H9 (cell line): ENCODE results near the gene KCNAB1. TPM values are rescaled to one million over a fixed set of nuclear protein-coding genes. Genes with fewer than 3 reads are reported as not detected.

ENCODE experiments used
- DNase-seq: peaks from one replicate; pipeline ENCODE4 v3.0.0-alpha.2; 2017
- H2AFZ ChIP-seq: one replicate; pipeline ENCODE4 v1.6.1; 2013; ENCODE audit warnings: mild to moderate bottlenecking, low read length, control low read depth, moderate library complexity
- H2AK5ac ChIP-seq: 2 replicates; pipeline ENCODE4 v1.6.1; 2013; ENCODE audit warnings: low read length, control low read depth, mixed read lengths; ENCODE audit not compliant: insufficient read length
- H2BK120ac ChIP-seq: one replicate; pipeline ENCODE4 v1.6.1; 2013; ENCODE audit warnings: low read depth, mild to moderate bottlenecking, low read length, control low read depth, inconsistent platforms; ENCODE audit not compliant: poor library complexity, severe bottlenecking
- H2BK12ac ChIP-seq: 2 replicates; pipeline ENCODE4 v1.6.1; 2013; ENCODE audit warnings: low read length, control low read depth, mixed read lengths, low read depth; ENCODE audit not compliant: insufficient read length
- H2BK15ac ChIP-seq: 2 replicates; pipeline ENCODE4 v1.6.1; 2013; ENCODE audit warnings: low read depth, low read length, control low read depth
- H2BK20ac ChIP-seq: one replicate; pipeline ENCODE4 v1.6.1; 2013; ENCODE audit warnings: low read depth, mild to moderate bottlenecking, low read length, control low read depth, inconsistent platforms; ENCODE audit not compliant: poor library complexity, severe bottlenecking
- H2BK5ac ChIP-seq: 2 replicates; pipeline ENCODE4 v1.6.1; 2013; ENCODE audit warnings: low read length, control low read depth, mixed read lengths; ENCODE audit not compliant: insufficient read length
- H3K14ac ChIP-seq: 2 replicates; pipeline ENCODE4 v1.6.1; 2013; ENCODE audit warnings: low read length, control low read depth; ENCODE audit not compliant: insufficient read depth
- H3K18ac ChIP-seq: 2 replicates; pipeline ENCODE4 v1.6.1; 2013; ENCODE audit warnings: low read depth, mild to moderate bottlenecking, mixed read lengths, low read length, control low read depth; ENCODE audit not compliant: insufficient read length
- H3K23ac ChIP-seq: 2 replicates; pipeline ENCODE4 v1.6.1; 2013; ENCODE audit warnings: low read length, control low read depth, mixed read lengths, low read depth; ENCODE audit not compliant: insufficient read length
- H3K23me2 ChIP-seq: 2 replicates; pipeline ENCODE4 v1.6.1; 2013; ENCODE audit warnings: low read depth, mild to moderate bottlenecking, mixed read lengths, low read length, control low read depth; ENCODE audit not compliant: insufficient read length, poor library complexity, severe bottlenecking
- H3K27ac ChIP-seq: 2 replicates; pipeline ENCODE4 v1.5.1; 2013; ENCODE audit warnings: low read length, control low read depth, mixed read lengths, low read depth; ENCODE audit not compliant: insufficient read length
- H3K27me3 ChIP-seq: 2 replicates; pipeline ENCODE4 v1.6.1; 2013; ENCODE audit warnings: low read length, control low read depth, inconsistent platforms; ENCODE audit not compliant: insufficient read depth
- H3K4ac ChIP-seq: 2 replicates; pipeline ENCODE4 v1.6.1; 2013; ENCODE audit warnings: low read depth, mild to moderate bottlenecking, control low read depth, inconsistent platforms, low read length, moderate library complexity
- H3K4me1 ChIP-seq: 2 replicates; pipeline ENCODE4 v1.6.1; 2013; ENCODE audit warnings: low read length, control low read depth, inconsistent platforms; ENCODE audit not compliant: insufficient read depth
- H3K4me2 ChIP-seq: 2 replicates; pipeline ENCODE4 v1.6.1; 2013; ENCODE audit warnings: low read length, control low read depth, mixed read lengths; ENCODE audit not compliant: insufficient read length, insufficient read depth
- H3K56ac ChIP-seq: 2 replicates; pipeline ENCODE4 v1.6.1; 2013; ENCODE audit warnings: low read depth, mild to moderate bottlenecking, mixed read lengths, low read length, control low read depth; ENCODE audit not compliant: insufficient read length
- H3K79me1 ChIP-seq: 2 replicates; pipeline ENCODE4 v1.6.1; 2013; ENCODE audit warnings: low read depth, mild to moderate bottlenecking, moderate library complexity, low read length, control low read depth, inconsistent platforms; ENCODE audit not compliant: insufficient read depth, poor library complexity, severe bottlenecking
- H3K79me2 ChIP-seq: 2 replicates; pipeline ENCODE4 v1.6.1; 2013; ENCODE audit warnings: low read length, control low read depth, inconsistent platforms; ENCODE audit not compliant: insufficient read depth
- H3K9ac ChIP-seq: 2 replicates; pipeline ENCODE4 v1.6.1; 2013; ENCODE audit warnings: low read length, control low read depth, mixed read lengths; ENCODE audit not compliant: insufficient read length; ENCODE audit errors: extremely low read depth
- H3K9me3 ChIP-seq: one replicate; pipeline ENCODE4 v1.6.1; 2013; ENCODE audit warnings: low read depth, low read length, inconsistent platforms; ENCODE audit not compliant: control insufficient read depth
- H3T11ph ChIP-seq: one replicate; pipeline ENCODE4 v1.6.1; 2013; ENCODE audit warnings: mild to moderate bottlenecking, low read length, control low read depth, inconsistent platforms
- H4K20me1 ChIP-seq: one replicate; pipeline ENCODE4 v1.6.1; 2013; ENCODE audit not compliant: control insufficient read depth, insufficient read length, insufficient read depth
- H4K5ac ChIP-seq: 2 replicates; pipeline ENCODE4 v1.6.1; 2013; ENCODE audit warnings: low read depth, mild to moderate bottlenecking, mixed read lengths, low read length, control low read depth; ENCODE audit not compliant: insufficient read length
- H4K8ac ChIP-seq: replicated peaks from 2 replicates; pipeline ENCODE4 v1.6.1; 2013; ENCODE audit warnings: low read length, control low read depth, mixed read lengths, low read depth; ENCODE audit not compliant: insufficient read length
- H4K91ac ChIP-seq: 2 replicates; pipeline ENCODE4 v1.6.1; 2013; ENCODE audit warnings: low read depth, mild to moderate bottlenecking, moderate library complexity, mixed read lengths, low read length, control low read depth; ENCODE audit not compliant: insufficient read length
- H3K27ac Mint-ChIP-seq, 3 experiments: 2 replicates in 2 of 3; 3 replicates in 1 of 3; pipeline ENCODE4 v1.8.0; 2020 to 2021; ENCODE audit warnings: mixed read lengths in 3 of 3, mild to moderate bottlenecking in 1 of 3, moderate library complexity in 1 of 3
- H3K27me3 Mint-ChIP-seq: 2 replicates; pipeline ENCODE4 v1.8.0; 2021; ENCODE audit warnings: low read depth, mild to moderate bottlenecking, moderate library complexity, mixed read lengths
- H3K36me3 Mint-ChIP-seq, 3 experiments: 2 replicates in 2 of 3; 3 replicates in 1 of 3; pipeline ENCODE4 v1.8.0; 2020 to 2021; ENCODE audit warnings: low read depth in 3 of 3, mixed read lengths in 3 of 3; ENCODE audit not compliant: insufficient read depth in 1 of 3
- H3K4me1 Mint-ChIP-seq, 2 experiments: 2 replicates each; pipeline ENCODE4 v1.8.0; 2020; ENCODE audit warnings: mixed read lengths in 2 of 2
- H3K4me3 Mint-ChIP-seq, 2 experiments: 2 replicates in 1 of 2; 3 replicates in 1 of 2; pipeline ENCODE4 v1.8.0; 2020 to 2021; ENCODE audit warnings: mild to moderate bottlenecking in 2 of 2, mixed read lengths in 2 of 2, moderate library complexity in 1 of 2
- H3K9me3 Mint-ChIP-seq, 2 experiments: 2 replicates in 1 of 2; 3 replicates in 1 of 2; pipeline ENCODE4 v1.8.0; 2020; ENCODE audit warnings: mild to moderate bottlenecking in 2 of 2, mixed read lengths in 2 of 2, moderate library complexity in 1 of 2
- CTCF ChIP-seq: fragments of 200-600 bp; sonication (generic); conservative IDR thresholded peaks from 3 replicates; pipeline ENCODE4 v1.8.0; 2021; ENCODE audit warnings: antibody characterized with exemption, mild to moderate bottlenecking
- WGBS: extraction: QIAGEN DNeasy Blood & Tissue Kit; methylation state at CpG from one replicate; pipeline ENCODE4 v1.1.7; 2013; ENCODE audit warnings: missing lambda C conversion rate, low lambda C conversion rate, mixed read lengths; ENCODE audit not compliant: insufficient read length; ENCODE audit errors: extremely low coverage; 5-methylcytosine and 5-hydroxymethylcytosine counted together
- total RNA-seq: library from RNA; stranded (reverse); gene quantifications from 2 replicates; pipeline ENCODE4 v1.2.1, GENCODE V29; 2021

KCNAB1 gene
- total RNA-seq, 1 experiment from 2014 or later = 3.7 TPM

- no peak overlapping the region for H3K14ac ChIP-seq
Measured at GRCh38 chr3:156339491-156339890, 219.1 kb downstream of the KCNAB1 start.

More at GRCh38 chr3:156339491-156339890, 219.1 kb downstream of the KCNAB1 start:
- no peak overlapping the region for H3K4me3 Mint-ChIP-seq
- Histone ChIP-seq H2AFZ (no peak overlapping the region), H2BK15ac (no peak overlapping the region), H3K56ac (no peak overlapping the region), H4K20me1 (no peaks in the 10 kb centered on the region), H4K91ac (no peak overlapping the region), H3K23me2 (no peaks in the 10 kb centered on the region), H2BK5ac (no peak overlapping the region), H2BK120ac (no peak overlapping the region), H3K4me2 (no peak overlapping the region), H3K4me1 (peaks cover 8% of the 10 kb centered on the region), H4K5ac (no peak overlapping the region), H3K9me3 (no peaks in the 10 kb centered on the region), H3K79me2 (no peaks in the 10 kb centered on the region), H3K18ac (no peak overlapping the region), H3K23ac (no peak overlapping the region), H2BK20ac (no peak overlapping the region), H2AK5ac (no peak overlapping the region), H3K4ac (no peak overlapping the region), H3K27me3 (no peaks in the 10 kb centered on the region), H4K8ac (no peak overlapping the region), H3K79me1 (no peaks in the 10 kb centered on the region), H3T11ph (no peak overlapping the region), H3K9ac (no peak overlapping the region), H2BK12ac (no peak overlapping the region), H3K27ac (no peak overlapping the region)
- no peaks in the 10 kb centered on the region for H3K27me3 Mint-ChIP-seq
- no peaks in the 10 kb centered on the region for H3K36me3 Mint-ChIP-seq
- no peak for DNase-seq
- H3K27ac Mint-ChIP-seq = no peak overlapping the region
- WGBS = no CpG with 5 or more reads among the region's 3 CpGs
- TF ChIP-seq CTCF = no peak
- no peaks in the 10 kb centered on the region for H3K9me3 Mint-ChIP-seq
- peaks cover 15 to 23% of the 10 kb centered on the region in 2 experiments for H3K4me1 Mint-ChIP-seq
